ENCODE measurements around the gene SLC6A9. TPM values are rescaled to one million over a fixed set of nuclear protein-coding genes. Genes with fewer than 3 reads are reported as not detected.

Gene SLC6A9
- 0.15 and 1.5 TPM in 2 replicates for total RNA-seq

DNA sequence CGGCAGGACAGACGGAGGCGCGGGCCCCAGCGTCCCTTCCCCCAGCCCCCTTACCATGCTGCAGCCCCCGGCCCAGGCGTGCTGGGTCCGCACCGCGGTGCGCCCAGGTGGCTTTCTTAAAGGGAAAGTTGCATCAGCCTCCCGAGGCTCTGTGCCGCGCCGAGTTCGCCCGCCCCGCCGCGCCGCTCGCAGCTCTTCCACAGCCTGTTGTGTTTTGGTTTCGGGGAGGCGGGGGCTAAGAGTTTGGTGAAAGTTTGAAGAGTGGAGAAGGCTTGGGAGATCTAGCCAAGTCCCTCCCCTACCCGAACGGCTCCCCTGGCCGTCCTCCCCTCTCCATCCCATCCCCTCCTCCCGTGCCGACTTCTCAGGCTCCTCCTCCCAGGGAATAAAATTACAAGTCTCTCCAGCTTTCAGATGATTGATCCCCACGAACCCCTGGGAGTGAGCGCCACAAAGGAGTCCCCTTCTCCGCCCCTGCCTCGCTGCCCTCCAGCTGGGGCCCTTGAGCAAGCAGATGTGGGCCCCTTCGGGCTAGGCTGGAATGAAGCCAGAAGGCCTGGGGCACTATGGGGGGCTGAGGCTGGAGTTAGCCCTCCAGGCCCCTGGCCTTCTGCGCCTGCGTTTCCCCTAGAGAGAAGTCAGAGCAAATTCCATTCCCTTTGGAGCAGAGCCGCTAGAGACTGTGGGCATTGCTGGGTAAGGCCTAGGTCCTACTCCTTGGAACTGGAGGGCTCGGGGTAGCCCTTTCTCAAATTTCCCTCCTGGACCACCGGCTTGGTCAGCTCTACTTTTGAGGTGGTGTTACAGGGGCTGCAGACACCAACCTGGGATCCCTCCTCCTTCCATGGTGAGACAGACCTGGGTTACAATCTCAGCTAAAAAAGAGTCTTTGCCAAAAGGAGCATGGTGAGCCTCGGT is at the start of gene SLC6A9:
Gene SLC6A9 (minus strand): TSS at position 211 of the 918 bp plus-strand sequence. CDS start 7,185 bp downstream, outside the sequence.
- DNase-seq (ENCODE audit: extremely low read depth, low read depth, low spot score): no peak

DNA sequence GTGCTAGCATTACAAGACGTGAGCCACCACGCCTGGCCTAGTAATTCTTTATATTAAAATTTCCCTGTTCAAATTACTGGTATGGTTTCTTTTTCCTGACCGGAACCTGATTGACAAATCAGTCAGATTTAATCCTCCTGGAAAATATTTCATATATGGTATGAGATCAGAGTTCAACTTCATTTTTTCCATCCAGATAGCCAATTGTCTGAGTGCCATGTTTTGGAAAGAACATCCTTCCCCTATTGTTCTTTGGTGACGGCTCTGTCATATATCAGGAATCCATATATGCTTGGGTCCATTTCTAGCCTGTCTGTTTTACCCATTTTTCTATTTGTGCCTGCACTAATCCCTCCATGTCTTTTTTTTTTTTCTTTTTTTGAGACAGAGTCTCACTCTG is 48.3 kb upstream of the SLC6A9 start:
- DNase-seq (ENCODE audit: extremely low read depth, low read depth, low spot score): no peak

DNA sequence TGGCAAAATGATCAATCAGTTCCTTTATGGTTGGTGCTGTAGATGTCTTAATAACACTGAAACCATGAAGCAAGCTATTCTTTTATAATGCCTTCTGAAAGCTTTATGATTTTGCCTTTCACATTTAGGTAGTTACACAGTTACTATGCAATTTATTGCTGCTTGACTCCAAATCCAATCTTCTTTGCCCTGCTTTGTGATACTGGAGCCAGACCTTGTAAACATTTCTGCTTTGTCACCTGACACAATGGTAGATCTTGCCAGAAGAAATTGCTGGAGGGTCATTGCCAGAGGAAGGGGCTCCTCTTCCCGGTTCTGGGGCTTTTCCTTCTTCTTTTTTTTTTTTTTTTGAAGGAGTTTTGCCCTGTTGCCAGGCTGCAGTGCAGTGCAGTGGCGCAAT is 46.8 kb upstream of the SLC6A9 start:
- no peak for DNase-seq (ENCODE audit: extremely low read depth, low read depth, low spot score)

DNA sequence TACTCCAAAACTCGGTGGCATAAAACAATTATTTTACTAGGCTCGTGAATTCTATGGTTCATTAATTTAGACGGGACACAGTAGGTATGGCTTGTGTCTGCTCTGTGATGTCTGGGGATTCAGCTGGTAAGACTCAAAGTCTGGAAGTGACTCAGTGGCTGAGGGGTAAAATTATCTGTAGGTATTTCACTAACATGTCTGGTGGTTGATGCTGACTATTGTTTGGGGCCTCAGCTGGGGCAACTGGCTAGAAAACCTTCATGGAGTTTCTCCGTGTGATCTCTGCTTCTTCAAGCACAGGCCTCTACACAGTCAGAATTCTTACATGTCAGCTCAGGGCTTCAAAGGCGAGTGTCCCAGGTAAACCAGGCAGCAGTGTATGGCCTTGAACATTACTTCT is 46.2 kb upstream of the SLC6A9 start:
- no peak for DNase-seq (ENCODE audit: extremely low read depth, low read depth, low spot score)

DNA sequence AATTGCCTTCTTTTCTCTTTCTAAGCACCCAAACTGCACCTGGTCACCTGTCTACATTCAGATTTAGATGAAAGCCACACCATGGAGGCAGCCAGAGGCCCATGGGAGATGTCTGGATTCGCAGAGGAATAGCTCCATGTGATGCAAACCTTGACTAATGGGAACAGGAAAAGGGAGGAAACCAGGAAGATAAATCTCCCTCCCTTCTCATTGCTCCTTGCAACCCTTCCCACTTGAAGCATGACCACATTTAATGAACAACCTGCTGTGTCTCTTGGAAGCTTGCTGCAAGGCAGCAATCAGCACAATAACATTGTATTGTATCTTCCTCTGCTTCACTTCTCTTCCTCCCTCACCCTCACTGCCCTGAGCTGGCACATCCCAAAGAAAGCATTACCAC is 44.8 kb upstream of the SLC6A9 start:
- DNase-seq (ENCODE audit: extremely low read depth, low read depth, low spot score): no peak

DNA sequence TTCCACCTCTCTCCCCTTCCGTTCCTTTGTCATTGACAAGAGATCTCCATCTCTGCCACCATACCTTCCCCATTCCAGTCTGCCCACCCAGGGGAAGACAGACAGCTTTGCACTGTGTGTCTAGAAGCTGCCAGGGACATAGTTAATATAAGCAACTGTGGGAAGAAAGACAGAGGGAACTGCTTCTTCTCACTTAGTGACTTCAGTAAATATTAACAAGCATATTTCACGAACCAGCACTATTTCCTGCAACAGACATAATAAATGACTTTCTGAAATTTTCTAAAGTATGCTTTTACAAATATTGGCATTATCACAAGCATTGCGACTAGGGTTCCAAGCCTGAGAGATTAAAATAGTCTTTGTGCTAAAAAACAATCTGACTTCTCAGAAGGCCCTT is 43.2 kb upstream of the SLC6A9 start:
- DNase-seq (ENCODE audit: extremely low read depth, low read depth, low spot score): no peak

DNA sequence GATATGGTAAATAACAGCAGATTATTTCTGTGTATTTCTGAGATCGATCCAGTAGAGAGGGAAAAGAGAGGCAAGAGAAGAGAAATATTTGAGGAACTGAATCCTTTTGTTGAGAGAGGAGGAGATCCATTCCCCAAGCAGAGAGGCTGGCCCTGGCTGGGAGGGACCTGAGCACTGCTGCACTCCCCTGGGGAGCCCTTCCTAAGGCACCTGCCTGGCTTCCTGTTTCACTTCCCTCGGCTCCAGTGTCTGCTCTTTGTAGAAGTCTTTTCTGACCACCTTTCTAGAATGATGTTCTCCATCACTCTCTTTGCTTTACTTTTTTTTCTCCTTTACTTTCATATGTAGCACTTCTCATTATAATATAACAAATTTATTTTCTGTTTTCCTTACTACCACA is 42.3 kb upstream of the SLC6A9 start:
- no peak for DNase-seq (ENCODE audit: extremely low read depth, low read depth, low spot score)

DNA sequence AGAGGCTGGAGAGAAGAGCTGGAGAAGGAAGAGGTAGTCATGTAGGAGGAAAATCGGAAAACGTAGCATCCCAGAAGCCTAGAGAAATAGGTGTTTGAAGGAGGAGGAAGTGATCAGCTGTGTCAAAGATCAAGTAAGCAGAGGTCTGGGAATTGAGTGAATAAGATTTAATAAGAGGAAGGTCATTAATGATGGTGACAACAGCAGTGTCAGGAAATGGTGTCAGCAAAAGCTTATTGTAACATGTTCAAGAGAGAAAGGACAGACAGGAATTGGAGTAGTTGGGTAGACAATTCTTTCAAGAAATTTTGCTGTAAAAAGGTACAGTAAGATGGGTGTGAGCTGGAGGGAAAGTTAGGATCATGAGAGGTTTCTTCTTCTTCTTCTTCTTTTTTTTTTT is 41.6 kb upstream of the SLC6A9 start:
- no peak for DNase-seq (ENCODE audit: extremely low read depth, low read depth, low spot score)

DNA sequence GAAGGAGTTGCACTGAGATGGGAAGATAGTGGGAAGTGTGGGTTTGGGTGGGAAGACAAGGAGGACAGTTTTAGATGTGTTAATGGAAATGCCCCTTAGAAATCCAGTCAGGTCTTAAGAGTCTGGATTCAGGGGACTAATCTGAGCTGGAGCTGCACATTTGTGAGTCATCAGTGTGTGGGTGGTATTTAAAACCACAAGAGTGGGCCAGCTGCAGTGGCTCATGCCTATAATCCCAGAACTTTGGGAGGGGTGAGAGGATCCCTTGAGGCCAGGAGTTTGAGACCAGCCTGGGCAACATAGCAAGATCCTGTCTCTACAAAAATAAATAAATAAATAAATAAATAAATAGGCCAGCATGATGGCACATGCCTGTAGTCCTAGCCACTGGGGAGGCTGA is 40.9 kb upstream of the SLC6A9 start:
- no peak for DNase-seq (ENCODE audit: extremely low read depth, low read depth, low spot score)

DNA sequence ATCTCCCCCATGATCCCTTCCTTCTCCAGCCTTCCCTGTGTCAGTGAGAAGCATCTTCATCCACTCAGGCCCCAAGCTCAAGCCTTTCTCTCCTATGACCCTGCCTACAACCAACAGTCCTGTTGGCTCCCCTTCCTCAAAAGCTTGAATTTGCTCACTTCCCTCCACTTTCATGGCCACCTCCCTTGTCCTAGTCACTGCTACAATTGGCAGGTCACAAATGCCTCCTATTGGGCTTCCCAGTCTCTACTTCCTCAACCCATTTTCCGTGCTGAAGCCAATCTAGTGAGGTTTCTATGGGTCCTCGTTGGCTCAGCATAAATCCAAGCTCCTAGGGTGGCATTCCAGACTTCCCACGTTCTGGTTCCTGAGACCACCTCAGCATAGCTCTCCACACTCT is 40.2 kb upstream of the SLC6A9 start:
- DNase-seq (ENCODE audit: extremely low read depth, low read depth, low spot score): no peak

DNA sequence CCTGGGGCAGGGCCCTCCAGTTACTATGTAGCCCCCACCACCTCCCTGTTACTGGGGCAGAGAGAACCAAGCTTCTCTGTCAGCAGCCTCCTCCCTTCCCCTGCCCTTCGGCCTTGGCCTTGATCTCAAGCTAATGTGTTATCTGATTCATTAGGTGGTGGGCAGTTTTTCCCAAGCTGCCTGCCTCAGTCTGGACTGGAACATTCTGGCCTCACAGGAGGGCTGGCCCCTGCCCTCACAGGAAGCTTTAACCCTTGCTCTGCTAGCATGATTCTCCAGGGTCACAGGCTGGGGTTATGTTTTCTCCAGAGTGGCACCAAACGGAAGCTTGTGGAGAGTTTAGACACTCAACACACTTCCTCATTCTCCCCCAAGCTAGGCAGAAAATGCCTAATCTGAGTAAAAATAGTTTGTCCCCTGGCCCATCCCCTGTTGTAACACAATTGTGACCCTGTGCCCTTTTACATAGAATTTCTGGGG is 37.2 kb upstream of the SLC6A9 start:
- DNase-seq (ENCODE audit: extremely low read depth, low read depth, low spot score): no peak

DNA sequence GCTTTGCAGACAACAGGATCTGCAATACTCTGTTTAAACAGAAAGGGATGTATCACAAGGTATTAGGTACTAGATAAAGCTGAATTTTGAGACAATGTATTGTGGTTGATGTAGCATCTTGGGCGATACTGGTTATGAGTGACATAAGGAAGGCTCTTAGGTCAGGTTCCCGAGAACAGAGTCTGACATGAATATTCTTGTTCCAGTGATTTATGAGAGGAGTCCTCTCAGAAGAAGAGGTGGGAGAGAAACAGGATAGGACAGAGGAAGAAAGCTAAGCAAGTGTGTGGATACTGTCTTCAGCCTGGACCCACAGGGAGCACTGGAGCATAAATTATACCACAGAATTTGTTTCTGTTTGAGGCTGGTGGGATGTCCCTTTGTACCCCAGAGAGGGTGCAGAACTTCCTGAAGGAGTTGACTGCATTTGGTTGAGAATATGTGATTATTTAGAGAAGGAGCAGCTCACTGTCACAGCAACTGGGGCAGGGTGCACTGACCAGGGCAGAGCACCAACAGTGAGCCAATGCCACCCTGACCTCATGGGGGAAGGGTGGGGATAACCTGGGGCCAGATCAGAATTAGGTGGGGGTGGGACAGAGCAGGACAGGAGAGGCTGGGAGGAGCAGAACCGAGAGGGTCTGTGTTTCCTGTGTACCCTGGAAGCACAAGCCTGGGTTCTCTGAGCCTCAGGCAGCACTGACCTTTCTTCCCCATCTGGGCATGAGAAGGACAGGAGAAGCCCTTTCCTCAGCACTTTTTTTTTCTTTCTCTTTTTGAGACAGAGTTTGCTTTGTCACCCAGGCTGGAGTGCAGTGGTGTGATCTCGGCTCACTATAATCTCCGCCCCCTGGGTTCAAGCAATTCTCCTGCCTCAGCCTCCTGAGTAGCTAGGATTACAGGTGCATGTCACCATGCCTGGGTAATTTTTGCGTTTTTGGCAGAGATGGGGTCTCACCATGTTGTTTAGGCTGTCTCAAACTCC is 36.3 kb upstream of the SLC6A9 start:
- no peak for DNase-seq (ENCODE audit: extremely low read depth, low read depth, low spot score)

DNA sequence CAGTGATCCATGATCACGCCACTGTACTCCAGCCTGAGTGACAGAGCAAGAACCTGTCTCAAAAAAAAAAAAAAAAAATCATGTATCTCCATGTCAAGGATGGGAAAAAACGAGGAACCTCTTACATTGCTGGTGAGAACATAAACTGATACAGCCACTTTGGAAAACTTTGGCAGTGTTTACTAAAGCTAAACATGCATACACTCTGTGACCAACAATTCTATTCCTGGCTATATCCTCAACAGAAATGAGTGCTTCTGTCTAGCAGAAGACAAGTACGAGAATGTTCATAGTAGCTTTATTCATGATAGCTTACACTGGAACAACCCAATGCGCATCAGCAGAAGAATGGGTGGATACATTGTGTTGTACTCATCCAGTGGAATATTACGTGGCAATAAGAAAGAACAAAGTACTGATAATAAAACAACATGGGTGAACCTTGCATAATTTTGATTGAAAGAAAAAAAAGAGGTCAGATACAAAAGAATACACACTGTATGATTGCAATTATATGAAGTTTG is 31.5 kb upstream of the SLC6A9 start:
- DNase-seq (ENCODE audit: extremely low read depth, low read depth, low spot score): no peak

DNA sequence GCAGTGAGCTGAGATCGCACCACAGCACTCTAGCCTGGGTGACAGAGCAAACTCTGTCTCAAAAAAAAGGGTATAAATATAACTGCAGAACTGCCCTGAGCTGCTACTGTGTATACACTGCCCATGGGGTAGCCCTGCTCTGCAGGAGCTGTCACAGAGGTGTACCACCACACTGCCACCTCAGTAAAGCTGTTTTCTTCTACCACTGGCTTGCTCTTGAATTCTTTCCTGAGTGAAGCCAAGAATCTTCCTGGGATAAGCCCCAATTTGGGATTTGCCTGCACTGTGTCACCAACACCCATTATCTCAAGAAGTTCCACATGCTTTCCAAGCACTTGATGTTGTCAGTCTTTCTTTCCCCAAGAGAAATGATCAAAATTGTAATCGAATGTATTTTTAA is 30.6 kb upstream of the SLC6A9 start:
- DNase-seq (ENCODE audit: extremely low read depth, low read depth, low spot score): no peak

DNA sequence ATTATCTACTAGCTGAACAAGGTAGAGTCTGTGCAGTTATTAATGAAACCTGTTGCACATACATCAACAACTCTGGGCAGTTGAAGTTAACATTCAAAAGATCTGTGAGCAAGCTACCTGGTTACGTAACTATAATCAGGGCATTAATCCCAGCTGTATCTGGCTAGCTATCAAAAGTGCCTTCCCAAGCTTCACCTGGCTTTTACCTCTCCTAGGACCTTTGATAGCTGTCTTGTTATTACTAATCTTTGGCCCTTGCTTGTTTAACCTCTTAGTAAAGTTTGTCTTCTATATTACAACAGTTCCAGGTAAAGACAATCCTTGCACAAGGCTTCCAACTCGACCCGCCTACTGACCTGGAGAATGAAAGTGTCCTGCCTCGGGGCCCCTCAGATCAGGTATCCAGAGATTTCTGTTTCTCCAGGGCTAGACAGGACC is 29.6 kb upstream of the SLC6A9 start:
- no peak for DNase-seq (ENCODE audit: extremely low read depth, low read depth, low spot score)

DNA sequence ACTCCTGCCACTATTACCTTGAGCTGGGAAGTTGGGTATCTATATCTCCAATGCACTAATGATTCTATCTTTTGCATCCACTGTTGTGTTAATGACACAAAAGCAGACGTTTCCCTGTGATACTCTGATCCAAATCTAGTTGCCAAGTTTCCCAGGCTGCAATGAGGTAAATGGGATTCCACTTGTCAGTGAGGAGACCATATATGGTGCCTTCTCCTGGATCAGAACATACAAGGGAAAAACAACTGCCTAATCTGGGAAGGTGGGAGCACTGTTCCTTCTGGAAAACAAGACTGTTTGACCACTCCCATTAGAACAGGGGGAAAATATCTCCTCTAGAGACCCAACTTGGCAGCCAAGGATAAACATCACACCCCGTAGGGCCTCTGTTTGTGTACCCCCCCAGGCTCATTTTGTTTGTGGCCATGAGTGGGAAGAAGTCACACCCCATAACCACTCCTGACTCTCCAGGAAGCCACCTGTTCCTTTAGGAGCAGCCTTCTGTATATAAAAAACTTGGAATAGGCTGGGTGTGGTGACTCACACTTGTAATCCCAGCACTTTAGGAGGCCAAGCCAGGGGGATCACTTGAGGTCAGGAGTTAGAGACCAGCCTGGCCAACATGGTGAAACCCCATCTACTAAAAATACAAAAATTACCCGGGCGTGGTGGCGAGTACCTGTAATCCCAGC is 28.5 kb upstream of the SLC6A9 start:
- no peak for DNase-seq (ENCODE audit: extremely low read depth, low read depth, low spot score)

DNA sequence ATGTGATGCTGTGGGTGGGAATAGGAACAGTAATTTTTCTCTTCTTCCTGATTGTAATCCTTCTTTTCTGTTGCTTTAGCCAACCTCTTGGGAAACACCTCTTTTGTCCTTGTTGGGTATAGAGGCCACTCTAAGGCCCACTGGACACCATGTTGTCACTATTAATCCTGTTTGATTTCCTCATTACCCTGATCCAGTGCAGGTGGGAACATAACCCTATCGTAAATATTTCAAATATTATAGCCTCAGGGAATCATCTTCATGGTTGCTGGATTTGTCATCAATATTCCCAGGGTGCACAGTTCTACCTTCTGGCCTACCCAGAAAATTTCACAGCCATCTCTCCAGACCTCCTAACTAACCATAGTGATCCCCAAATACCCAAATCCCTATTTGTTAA is 27.9 kb upstream of the SLC6A9 start:
- no peak for DNase-seq (ENCODE audit: extremely low read depth, low read depth, low spot score)

DNA sequence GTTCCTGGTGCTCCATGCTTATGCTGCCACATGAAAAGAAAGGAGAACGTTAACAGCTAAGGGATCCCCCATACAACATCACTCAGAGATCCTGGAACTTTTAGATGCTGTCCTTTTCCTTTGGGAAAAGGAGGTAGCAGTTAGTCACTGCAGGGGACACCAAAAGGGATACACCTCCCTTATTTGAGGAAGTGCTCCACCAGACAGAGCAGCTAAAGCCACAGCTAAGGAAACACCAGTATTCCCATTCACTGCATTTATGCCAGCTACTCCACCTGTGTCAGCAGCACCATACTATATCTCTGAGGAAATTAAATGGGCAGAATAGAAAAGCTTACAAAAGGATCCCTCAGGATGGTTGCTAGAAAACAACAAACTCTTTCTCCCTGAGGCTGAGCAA is 26.0 kb upstream of the SLC6A9 start:
- DNase-seq (ENCODE audit: extremely low read depth, low read depth, low spot score): no peak

DNA sequence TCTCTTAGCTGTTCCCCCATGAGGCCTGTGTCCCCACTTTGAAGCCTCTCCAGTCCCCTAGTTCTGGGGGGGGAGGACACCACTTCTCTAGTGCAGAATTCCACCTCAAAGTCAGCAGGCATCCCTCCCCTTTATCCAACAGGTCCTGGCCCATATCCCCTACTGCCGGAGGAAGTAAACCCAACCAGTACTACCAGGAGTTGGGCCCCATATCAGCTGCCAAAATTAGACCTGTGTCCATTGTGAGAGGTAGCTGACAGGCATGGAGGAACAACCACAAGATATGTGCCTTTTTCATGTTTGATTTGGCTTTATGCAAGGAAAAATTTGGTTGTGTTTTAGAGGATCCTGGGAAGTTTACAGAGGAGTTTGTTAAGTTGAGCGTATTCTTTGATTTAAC is 22.1 kb upstream of the SLC6A9 start:
- DNase-seq (ENCODE audit: extremely low read depth, low read depth, low spot score): no peak

DNA sequence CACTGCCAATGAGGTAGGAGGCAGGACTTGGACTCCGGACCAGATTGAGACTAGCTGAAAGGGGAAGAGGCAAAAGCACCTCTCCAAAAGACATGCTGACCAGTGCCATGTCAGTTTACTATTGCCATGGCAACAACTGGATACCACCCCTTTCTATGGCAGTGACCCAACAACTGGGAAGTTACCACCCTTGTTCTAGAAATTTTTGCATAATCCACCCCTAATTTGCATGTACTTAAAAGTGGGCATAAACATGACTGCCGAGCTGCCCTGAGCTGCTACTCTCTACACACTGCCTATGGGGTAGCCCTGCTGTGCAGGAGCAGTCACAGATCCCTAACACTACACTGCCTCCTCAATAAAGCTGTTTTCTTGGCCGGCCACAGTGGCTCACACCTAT is 19.0 kb upstream of the SLC6A9 start:
- no peak for DNase-seq (ENCODE audit: extremely low read depth, low read depth, low spot score)

DNA sequence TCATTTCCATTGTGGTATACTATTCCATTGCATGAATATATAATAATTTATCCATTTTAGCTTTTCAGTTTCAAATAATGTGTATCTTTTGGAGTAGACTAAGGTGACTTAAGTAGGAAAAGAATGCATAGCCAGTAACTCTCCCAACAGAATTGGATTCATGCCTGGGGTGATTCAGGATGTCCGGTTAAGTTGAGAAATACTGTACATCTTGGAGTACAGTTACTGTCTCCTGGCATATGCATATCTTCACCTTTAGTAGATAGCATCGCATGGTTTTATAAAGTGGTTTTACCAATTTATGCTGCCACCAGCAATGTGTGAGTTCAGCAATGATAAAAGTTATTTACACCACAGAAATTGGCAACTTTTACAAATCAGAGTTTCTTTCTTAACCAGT is 18.6 kb upstream of the SLC6A9 start:
- no peak for DNase-seq (ENCODE audit: extremely low read depth, low read depth, low spot score)

Data from glomerular endothelial cell (primary cell).